Gastroesophageal sphincter (tissue), 4 donors: ENCODE measurements around the gene TMIGD2. TPM values are rescaled to one million over a fixed set of nuclear protein-coding genes. Genes with fewer than 3 reads are reported as not detected.

Experiments used
- ATAC-seq: fragments of 150-250 bp; one replicate; pipeline ENCODE4 v1.9.1; 2016; ENCODE audit warnings: mild to moderate bottlenecking, moderate library complexity
- H3K27ac ChIP-seq, 4 donors: fragments of 200-600 bp; sonication (generic) in 3 of 4; 1 replicate in 3 of 4; 2 replicates in 1 of 4; pipeline ENCODE4 v1.5.1; 2016 to 2019
- H3K27me3 ChIP-seq: fragments of 200-600 bp; sonication (generic); one replicate; pipeline ENCODE4 v1.5.1; 2019
- H3K36me3 ChIP-seq, 2 donors: fragments of 200-600 bp; sonication (generic); one replicate each; pipeline ENCODE4 v1.5.1; 2019; ENCODE audit warnings: control low read depth in 1 of 2
- H3K4me1 ChIP-seq, 3 donors: fragments of 200-600 bp; sonication (generic); 1 replicate in 2 of 3; 2 replicates in 1 of 3; pipeline ENCODE4 v1.5.1; 2016 to 2019; ENCODE audit warnings: control low read depth in 2 of 3
- H3K4me3 ChIP-seq, 2 donors: fragments of 200-600 bp; sonication (generic); one replicate each; pipeline ENCODE4 v1.5.1; 2019; ENCODE audit warnings: mild to moderate bottlenecking in 1 of 2, moderate library complexity in 1 of 2
- H3K9me3 ChIP-seq, 3 donors: fragments of 200-600 bp; sonication (generic); one replicate each; pipeline ENCODE4 v1.5.1; 2017 to 2019; ENCODE audit warnings: control low read depth in 2 of 3
- EP300 ChIP-seq: sonication (generic); formaldehyde crosslinking; IDR thresholded peaks from one replicate; pipeline ENCODE4 v1.6.1; 2017; ENCODE audit warnings: antibody characterized with exemption, mild to moderate bottlenecking
- POLR2A ChIP-seq, 2 donors: fragments of 450-650 bp; IDR thresholded peaks; one replicate each; pipeline ENCODE4 v1.6.1; 2017; ENCODE audit warnings: antibody characterized with exemption in 2 of 2, mild to moderate bottlenecking in 2 of 2, moderate library complexity in 1 of 2
- POLR2AphosphoS5 ChIP-seq: sonication (generic); formaldehyde crosslinking; IDR thresholded peaks from one replicate; pipeline ENCODE4 v1.6.1; 2017; ENCODE audit warnings: antibody characterized with exemption
- WGBS, 2 donors: methylation state at CpG; one replicate each; pipeline ENCODE4 v1.1.5; 2018; ENCODE audit warnings: low coverage in 1 of 2; 5-methylcytosine and 5-hydroxymethylcytosine counted together
- total RNA-seq, 4 donors: library from RNA; depleted of rRNA; stranded (reverse); fragments of >200 nt; gene quantifications; one replicate each; pipeline ENCODE4 v1.1.0, GENCODE V29; 2016
- TF ChIP-seq, protein P1 (sequence below), 4 experiments: fragments of 200-600 bp in 2 of 4; fragments of 450-650 bp in 2 of 4; sonication (generic) in 1 of 4; IDR thresholded peaks; one replicate each; pipeline ENCODE4 v1.5.1; 2017 to 2019; ENCODE audit warnings: antibody characterized with exemption in 4 of 4, mild to moderate bottlenecking in 2 of 4, moderate library complexity in 2 of 4

TMIGD2 gene
- total RNA-seq, 4 donors from 2014 or later: 0.35 to 0.67 TPM; not detected in 2

DNA sequence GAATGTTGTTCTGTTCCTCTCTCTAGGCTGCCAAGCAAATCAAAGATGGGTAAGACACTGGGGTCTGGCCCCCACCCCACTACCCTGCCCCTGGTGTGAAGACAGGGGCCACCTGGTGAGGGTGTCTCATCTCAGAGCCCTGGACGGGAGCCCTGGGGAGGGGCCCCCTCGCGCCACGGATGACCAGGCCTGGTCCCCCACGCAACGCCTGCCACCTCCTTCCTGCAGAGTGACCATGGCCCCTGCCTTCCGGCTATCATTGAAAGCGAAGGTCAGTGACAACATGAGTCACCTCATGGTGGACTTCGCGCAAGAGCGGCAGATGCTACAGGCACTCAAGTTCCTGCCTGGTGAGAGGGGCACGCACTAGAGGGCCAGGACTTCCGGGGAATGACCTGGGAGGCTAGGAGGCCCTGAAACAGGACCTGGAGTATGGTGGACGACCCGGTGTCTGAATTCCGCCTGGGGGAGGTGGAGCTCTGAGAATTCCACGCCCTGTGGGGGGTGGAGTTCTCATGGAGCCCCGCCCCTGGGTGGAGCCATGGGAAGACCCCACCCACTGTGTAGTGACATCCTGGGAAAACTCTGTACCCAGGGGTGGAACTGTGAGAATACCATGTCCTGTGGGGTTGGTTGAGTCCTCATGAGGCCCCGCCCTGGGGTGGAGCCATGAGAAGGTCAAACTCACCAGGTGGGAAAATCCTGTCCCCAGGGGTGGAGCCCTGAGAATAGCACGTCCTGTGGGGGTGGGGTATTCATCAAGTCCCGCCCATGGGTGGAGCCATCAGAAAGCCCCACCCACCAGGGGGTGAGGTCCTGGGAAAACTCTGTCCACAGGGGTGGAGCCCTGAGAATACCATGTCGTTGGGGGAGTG is 8.3 kb upstream of the TMIGD2 start:
- 96 to 100% methylated on average over 1 to 5 of the region's 22 CpGs for WGBS, 2 donors
- no peaks in the 10 kb centered on the region for H3K4me1 ChIP-seq
- no peak overlapping the region for H3K27ac ChIP-seq
- H3K9me3 ChIP-seq: no peaks in the 10 kb centered on the region
- no peaks in the 10 kb centered on the region for H3K36me3 ChIP-seq
- TF ChIP-seq POLR2AphosphoS5 (no peak), EP300 (no peak), POLR2A (IDR thresholded peaks at IDR 0.05) (no peak)
- TF ChIP-seq, protein P1, sequence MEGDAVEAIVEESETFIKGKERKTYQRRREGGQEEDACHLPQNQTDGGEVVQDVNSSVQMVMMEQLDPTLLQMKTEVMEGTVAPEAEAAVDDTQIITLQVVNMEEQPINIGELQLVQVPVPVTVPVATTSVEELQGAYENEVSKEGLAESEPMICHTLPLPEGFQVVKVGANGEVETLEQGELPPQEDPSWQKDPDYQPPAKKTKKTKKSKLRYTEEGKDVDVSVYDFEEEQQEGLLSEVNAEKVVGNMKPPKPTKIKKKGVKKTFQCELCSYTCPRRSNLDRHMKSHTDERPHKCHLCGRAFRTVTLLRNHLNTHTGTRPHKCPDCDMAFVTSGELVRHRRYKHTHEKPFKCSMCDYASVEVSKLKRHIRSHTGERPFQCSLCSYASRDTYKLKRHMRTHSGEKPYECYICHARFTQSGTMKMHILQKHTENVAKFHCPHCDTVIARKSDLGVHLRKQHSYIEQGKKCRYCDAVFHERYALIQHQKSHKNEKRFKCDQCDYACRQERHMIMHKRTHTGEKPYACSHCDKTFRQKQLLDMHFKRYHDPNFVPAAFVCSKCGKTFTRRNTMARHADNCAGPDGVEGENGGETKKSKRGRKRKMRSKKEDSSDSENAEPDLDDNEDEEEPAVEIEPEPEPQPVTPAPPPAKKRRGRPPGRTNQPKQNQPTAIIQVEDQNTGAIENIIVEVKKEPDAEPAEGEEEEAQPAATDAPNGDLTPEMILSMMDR (IDR thresholded peaks at IDR 0.05): no peak
- no peak for ATAC-seq
- H3K4me3 ChIP-seq: no peak overlapping the region
- H3K27me3 ChIP-seq: peaks cover 13% of the 10 kb centered on the region

DNA sequence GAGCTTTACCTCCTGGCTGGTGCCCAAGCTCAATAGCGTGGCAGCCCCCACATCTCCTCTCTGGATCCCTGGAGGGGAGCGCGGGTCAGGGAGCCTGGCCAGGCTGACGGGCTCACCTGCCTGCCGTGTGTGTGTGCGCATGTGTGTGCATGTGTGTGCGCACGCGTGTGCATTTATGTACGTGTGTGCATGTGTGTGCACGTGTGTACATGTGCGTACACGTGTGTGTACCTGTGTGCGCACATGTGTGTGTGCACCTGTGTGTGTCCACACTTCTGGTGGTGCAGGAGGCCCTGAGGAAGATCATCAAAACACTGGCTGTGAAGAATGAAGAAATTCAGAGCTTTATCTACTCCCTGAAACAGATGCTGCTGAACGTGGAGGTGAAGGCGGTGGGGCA is 3.5 kb upstream of the TMIGD2 start:
- ATAC-seq: no peak
- no peaks in the 10 kb centered on the region for H3K9me3 ChIP-seq
- TF ChIP-seq, protein P1 (IDR thresholded peaks at IDR 0.05): no peak
- TF ChIP-seq POLR2AphosphoS5 (no peak), POLR2A (IDR thresholded peaks at IDR 0.05) (no peak), EP300 (no peak)
- no peak overlapping the region for H3K27ac ChIP-seq
- peaks cover 0 to 9% (median 4%) of the 10 kb centered on the region in 3 donors for H3K4me1 ChIP-seq
- WGBS, 2 donors: 50% methylated on average over 2 of the region's 16 CpGs; no CpG with 5 or more reads in 1 of the 2 donors
- peaks cover 42% of the 10 kb centered on the region for H3K27me3 ChIP-seq
- H3K36me3 ChIP-seq: no peaks in the 10 kb centered on the region
- no peak overlapping the region for H3K4me3 ChIP-seq

DNA sequence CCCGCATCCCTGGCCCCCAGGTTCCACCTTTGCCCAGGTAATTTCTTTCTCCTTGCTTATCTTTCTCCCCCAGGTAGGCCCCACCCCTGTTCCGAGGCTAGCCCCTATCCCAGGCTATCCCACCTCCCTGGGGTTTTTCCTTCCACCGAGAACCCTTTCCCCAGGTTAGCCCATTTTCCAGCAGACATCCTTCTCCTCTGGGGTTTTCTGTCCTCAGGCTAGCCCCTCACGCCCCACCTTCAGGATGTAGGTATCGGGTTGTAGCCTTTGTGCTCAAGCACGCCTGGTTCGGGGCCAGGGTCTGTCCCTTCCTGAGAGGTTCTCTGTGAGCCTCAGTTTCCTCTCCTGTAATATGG is 3.0 kb upstream of the TMIGD2 start:
- H3K27ac ChIP-seq: no peak overlapping the region
- no peak for TF ChIP-seq POLR2AphosphoS5
- TF ChIP-seq POLR2A (IDR thresholded peaks at IDR 0.05): no peak
- TF ChIP-seq, protein P1 (IDR thresholded peaks at IDR 0.05): no peak
- no peak for TF ChIP-seq EP300
- H3K4me3 ChIP-seq: no peak overlapping the region
- no peak for ATAC-seq
- peaks cover 0 to 9% (median 4%) of the 10 kb centered on the region in 3 donors for H3K4me1 ChIP-seq
- H3K36me3 ChIP-seq: no peaks in the 10 kb centered on the region
- WGBS, 2 donors: 40 to 80% methylated on average over 1 to 3 of the region's 7 CpGs
- no peaks in the 10 kb centered on the region for H3K9me3 ChIP-seq
- H3K27me3 ChIP-seq: peaks cover 42% of the 10 kb centered on the region

DNA sequence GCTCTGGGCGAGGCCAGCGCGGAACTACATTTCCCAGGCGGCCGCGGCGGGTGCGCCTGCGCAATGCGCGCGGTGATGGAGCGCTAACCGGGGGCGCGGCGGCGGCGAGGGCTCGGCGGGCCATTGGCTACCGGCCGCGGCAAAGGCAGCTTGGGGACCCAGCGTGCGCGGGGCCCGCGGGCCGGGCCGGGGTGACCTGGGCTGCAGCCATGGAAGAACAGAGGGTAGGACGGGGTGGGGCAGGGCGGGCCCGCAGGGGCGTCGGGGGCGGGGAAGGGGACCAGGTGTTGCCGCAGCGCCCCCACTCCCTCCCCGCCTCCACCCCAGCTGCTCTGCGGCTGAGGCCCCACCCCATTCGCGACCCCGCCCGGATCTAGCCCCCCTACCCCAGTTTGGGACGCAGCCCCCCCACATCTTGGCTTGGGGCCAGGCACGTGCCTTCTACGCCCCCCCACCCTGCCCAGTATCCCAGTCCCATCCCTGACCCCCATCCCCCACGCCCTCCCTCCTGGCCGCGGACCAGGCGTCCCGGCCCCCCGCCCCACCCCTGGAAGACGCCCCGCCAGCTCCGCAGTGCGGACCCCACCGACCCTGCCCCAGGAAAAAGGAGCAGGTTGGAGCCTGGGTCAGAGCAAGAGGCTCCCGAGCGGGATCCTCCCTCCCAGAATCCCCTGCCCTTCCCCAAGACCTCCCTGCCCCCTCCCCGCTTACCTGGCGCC is 2.5 kb upstream of the TMIGD2 start, which contains the start of gene FSD1:
Gene FSD1, plus strand, starts transcription at position 61 of the 719 bp plus-strand sequence. Its CDS starts 149 bp downstream, at position 210.
- no peaks in the 10 kb centered on the region for H3K9me3 ChIP-seq
- 4% methylated on average over 4 of the region's 63 CpGs; no CpG with 5 or more reads in 1 of the 2 donors for WGBS, 2 donors
- peak within 1 kb of the TSS in 1 of 2 donors; percentile 38 for H3K4me3 ChIP-seq
- H3K27ac ChIP-seq: no peak within 1 kb of the TSS
- TF ChIP-seq EP300 (no peak), POLR2A (IDR thresholded peaks at IDR 0.05) (no peak), POLR2AphosphoS5 (no peak)
- TF ChIP-seq, protein P1 (IDR thresholded peaks at IDR 0.05): no peak
- peaks cover 42% of the 10 kb centered on the region for H3K27me3 ChIP-seq
- ATAC-seq: no peak
- H3K36me3 ChIP-seq: no peaks in the 10 kb centered on the region
- peaks cover 0 to 9% (median 4%) of the 10 kb centered on the region in 3 donors for H3K4me1 ChIP-seq
